ENCODE data around the gene MYLIP. TPM values are rescaled to one million over a fixed set of nuclear protein-coding genes. Genes with fewer than 3 reads are reported as not detected.

Gene MYLIP
- total and polyA plus RNA-seq, 9 donors = 39.4 to 46.1 (median 43.5) TPM

GRCh38 chr6:16136091-16136490 lies 7.2 kb downstream of the MYLIP start:
- Histone ChIP-seq H3K4me3 (ENCODE audit: low read length) (no peak overlapping the region), H3K4me1 (ENCODE audit: control insufficient read depth, insufficient read depth, low read length) (peaks cover 31% of the 10 kb centered on the region)

DNA sequence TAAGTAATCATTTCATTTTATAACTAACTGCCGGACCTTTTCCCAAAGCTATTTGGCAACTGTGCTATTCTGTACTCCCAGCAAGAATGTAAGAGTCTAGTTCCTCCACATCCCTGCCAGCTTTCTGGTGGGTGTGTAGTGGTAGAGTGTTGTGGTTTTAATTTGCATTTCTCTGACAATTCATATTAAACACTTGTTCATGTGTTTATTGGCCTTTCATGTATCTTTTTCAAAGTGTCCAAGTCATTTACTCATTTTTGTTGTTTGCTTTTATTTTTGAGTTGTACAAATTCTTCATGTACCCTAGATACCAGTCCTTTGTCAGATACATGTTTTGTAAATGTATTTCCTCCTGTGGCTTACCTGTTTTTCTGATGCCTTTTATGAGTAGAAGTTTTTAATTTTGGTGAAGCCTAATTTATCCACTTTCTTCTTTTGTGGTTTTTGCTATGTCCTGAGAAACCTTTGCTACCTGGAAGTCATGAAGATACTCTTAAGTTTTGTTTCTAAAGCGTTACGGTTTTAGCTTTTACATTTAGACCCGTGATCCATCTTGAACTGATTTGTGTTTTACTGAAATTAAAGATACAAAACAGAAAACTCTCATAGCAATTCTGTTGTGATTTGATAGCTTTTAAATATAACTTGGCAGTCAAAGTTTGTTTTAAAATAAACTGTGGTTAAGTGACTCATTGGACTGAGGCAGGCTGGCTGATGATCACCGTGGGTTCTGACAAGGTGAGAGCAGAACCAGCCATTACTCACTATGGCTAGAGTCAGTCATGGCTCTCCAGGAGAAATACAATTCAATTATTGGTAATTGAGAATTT lies 8.0 kb downstream of the MYLIP start:
- Histone ChIP-seq H3K4me3 (ENCODE audit: low read length) (no peak overlapping the region), H3K9me3 (replicated peaks; ENCODE audit: control insufficient read depth, low read depth, low read length) (no peaks in the 10 kb centered on the region), H3K27me3 (ENCODE audit: control insufficient read depth, insufficient read depth, low read length) (no peaks in the 10 kb centered on the region), H3K36me3 (ENCODE audit: control insufficient read depth, insufficient read depth, low read length) (peaks cover 15% of the 10 kb centered on the region), H3K27ac (ENCODE audit: low read length) (no peak overlapping the region), H3K4me1 (ENCODE audit: control insufficient read depth, insufficient read depth, low read length) (peaks cover 31% of the 10 kb centered on the region)
- no peak for DNase-seq
- WGBS (ENCODE audit: insufficient coverage) = 20% methylated on average over 1 of the region's 5 CpGs

More at GRCh38 chr6:16136091-16136490, 7.2 kb downstream of the MYLIP start:
- no CpG with 5 or more reads among the region's 3 CpGs for WGBS (ENCODE audit: insufficient coverage)
- DNase-seq = no peak
- H3K9me3 ChIP-seq (replicated peaks; ENCODE audit: control insufficient read depth, low read depth, low read length) = no peaks in the 10 kb centered on the region
- no peak overlapping the region for H3K27ac ChIP-seq (ENCODE audit: low read length)
- peaks cover 13% of the 10 kb centered on the region for H3K36me3 ChIP-seq (ENCODE audit: control insufficient read depth, insufficient read depth, low read length)
- H3K27me3 ChIP-seq (ENCODE audit: control insufficient read depth, insufficient read depth, low read length) = no peaks in the 10 kb centered on the region

- Histone ChIP-seq H3K36me3 (ENCODE audit: control insufficient read depth, insufficient read depth, low read length) (peaks cover 19% of the 10 kb centered on the region), H3K27ac (ENCODE audit: low read length) (no peak overlapping the region), H3K27me3 (ENCODE audit: control insufficient read depth, insufficient read depth, low read length) (no peaks in the 10 kb centered on the region), H3K4me1 (ENCODE audit: control insufficient read depth, insufficient read depth, low read length) (peaks cover 31% of the 10 kb centered on the region), H3K9me3 (replicated peaks; ENCODE audit: control insufficient read depth, low read depth, low read length) (no peaks in the 10 kb centered on the region), H3K4me3 (ENCODE audit: low read length) (no peak overlapping the region)
- no peak for DNase-seq
Measured at GRCh38 chr6:16137451-16137801, 8.5 kb downstream of the MYLIP start.

GRCh38 chr6:16139556-16139955 lies 10.7 kb downstream of the MYLIP start:
- no peak for DNase-seq
- no peaks in the 10 kb centered on the region for H3K27me3 ChIP-seq (ENCODE audit: control insufficient read depth, insufficient read depth, low read length)
- no CpG with 5 or more reads among the region's 2 CpGs for WGBS (ENCODE audit: insufficient coverage)
- H3K9me3 ChIP-seq (replicated peaks; ENCODE audit: control insufficient read depth, low read depth, low read length) = no peaks in the 10 kb centered on the region
- H3K27ac ChIP-seq (ENCODE audit: low read length) = no peak overlapping the region
- H3K4me3 ChIP-seq (ENCODE audit: low read length) = no peak overlapping the region
- peaks cover 24% of the 10 kb centered on the region for H3K4me1 ChIP-seq (ENCODE audit: control insufficient read depth, insufficient read depth, low read length)
- peaks cover 31% of the 10 kb centered on the region for H3K36me3 ChIP-seq (ENCODE audit: control insufficient read depth, insufficient read depth, low read length)

GRCh38 chr6:16140607-16141006 lies 11.7 kb downstream of the MYLIP start:
- no peak overlapping the region for H3K4me3 ChIP-seq (ENCODE audit: low read length)
- 52% methylated on average over 7 of the region's 7 CpGs for WGBS (ENCODE audit: insufficient coverage)
- DNase-seq = no peak
- H3K4me1 ChIP-seq (ENCODE audit: control insufficient read depth, insufficient read depth, low read length) = peaks cover 21% of the 10 kb centered on the region
- no peaks in the 10 kb centered on the region for H3K9me3 ChIP-seq (replicated peaks; ENCODE audit: control insufficient read depth, low read depth, low read length)
- no peak overlapping the region for H3K27ac ChIP-seq (ENCODE audit: low read length)
- H3K27me3 ChIP-seq (ENCODE audit: control insufficient read depth, insufficient read depth, low read length) = no peaks in the 10 kb centered on the region
- H3K36me3 ChIP-seq (ENCODE audit: control insufficient read depth, insufficient read depth, low read length) = peaks cover 41% of the 10 kb centered on the region

DNA sequence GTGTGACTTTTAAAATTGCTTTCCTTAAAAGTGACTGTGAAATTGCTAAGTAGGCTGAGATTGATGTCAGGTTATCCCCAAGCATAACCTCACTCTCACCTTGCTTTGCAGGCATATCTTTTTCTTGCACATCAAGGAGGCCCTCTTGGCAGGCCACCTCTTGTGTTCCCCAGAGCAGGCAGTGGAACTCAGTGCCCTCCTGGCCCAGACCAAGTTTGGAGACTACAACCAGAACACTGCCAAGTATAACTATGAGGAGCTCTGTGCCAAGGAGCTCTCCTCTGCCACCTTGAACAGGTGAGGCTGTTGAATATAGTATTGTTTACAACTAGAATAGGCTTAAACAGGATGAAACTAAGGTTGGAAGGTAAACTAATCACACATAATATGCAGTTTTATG lies 12.6 kb downstream of the MYLIP start:
- DNase-seq = no peak
- Histone ChIP-seq H3K27ac (ENCODE audit: low read length) (no peak overlapping the region), H3K9me3 (replicated peaks; ENCODE audit: control insufficient read depth, low read depth, low read length) (no peaks in the 10 kb centered on the region), H3K4me1 (ENCODE audit: control insufficient read depth, insufficient read depth, low read length) (peaks cover 29% of the 10 kb centered on the region), H3K36me3 (ENCODE audit: control insufficient read depth, insufficient read depth, low read length) (peaks cover 45% of the 10 kb centered on the region), H3K4me3 (ENCODE audit: low read length) (no peak overlapping the region), H3K27me3 (ENCODE audit: control insufficient read depth, insufficient read depth, low read length) (no peaks in the 10 kb centered on the region)

GRCh38 chr6:16145038-16145437 lies 16.2 kb downstream of the MYLIP start:
- no peak overlapping the region for H3K27ac ChIP-seq (ENCODE audit: low read length)
- H3K27me3 ChIP-seq (ENCODE audit: control insufficient read depth, insufficient read depth, low read length) = no peaks in the 10 kb centered on the region
- DNase-seq = no peak
- 84% methylated on average over 6 of the region's 13 CpGs for WGBS (ENCODE audit: insufficient coverage)
- H3K36me3 ChIP-seq (ENCODE audit: control insufficient read depth, insufficient read depth, low read length) = peaks cover 61% of the 10 kb centered on the region
- H3K9me3 ChIP-seq (replicated peaks; ENCODE audit: control insufficient read depth, low read depth, low read length) = no peaks in the 10 kb centered on the region
- H3K4me3 ChIP-seq (ENCODE audit: low read length) = no peak overlapping the region
- peaks cover 21% of the 10 kb centered on the region for H3K4me1 ChIP-seq (ENCODE audit: control insufficient read depth, insufficient read depth, low read length)

GRCh38 chr6:16146028-16146427 lies 17.1 kb downstream of the MYLIP start:
- DNase-seq = no peak
- 77% methylated on average over 2 of the region's 4 CpGs for WGBS (ENCODE audit: insufficient coverage)
- no peak overlapping the region for H3K27ac ChIP-seq (ENCODE audit: low read length)
- no peaks in the 10 kb centered on the region for H3K9me3 ChIP-seq (replicated peaks; ENCODE audit: control insufficient read depth, low read depth, low read length)
- no peak overlapping the region for H3K4me3 ChIP-seq (ENCODE audit: low read length)
- H3K36me3 ChIP-seq (ENCODE audit: control insufficient read depth, insufficient read depth, low read length) = peaks cover 62% of the 10 kb centered on the region
- no peaks in the 10 kb centered on the region for H3K27me3 ChIP-seq (ENCODE audit: control insufficient read depth, insufficient read depth, low read length)
- peaks cover 19% of the 10 kb centered on the region for H3K4me1 ChIP-seq (ENCODE audit: control insufficient read depth, insufficient read depth, low read length)

DNA sequence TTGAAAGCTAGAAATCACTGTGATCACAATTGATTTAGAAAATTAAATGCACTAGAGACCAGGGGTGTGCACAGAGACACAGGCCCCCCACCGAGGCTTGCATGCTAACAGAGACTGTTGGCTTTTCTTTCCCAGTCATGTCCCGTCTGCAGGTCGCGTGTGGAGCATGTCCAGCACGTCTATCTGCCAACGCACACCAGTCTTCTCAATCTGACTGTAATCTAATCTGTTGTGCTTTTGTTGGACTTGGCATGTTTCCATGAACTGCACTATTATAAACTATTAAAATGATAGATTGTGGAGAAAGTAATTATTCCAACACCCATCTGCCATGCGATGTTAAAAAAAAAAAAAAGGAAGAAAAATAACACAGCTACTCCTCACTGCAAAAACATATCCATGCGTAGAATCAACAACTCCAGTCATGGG lies 17.7 kb downstream of the MYLIP start:
- H3K9me3 ChIP-seq (replicated peaks; ENCODE audit: control insufficient read depth, low read depth, low read length) = no peaks in the 10 kb centered on the region
- no peak for DNase-seq
- no peak overlapping the region for H3K27ac ChIP-seq (ENCODE audit: low read length)
- WGBS (ENCODE audit: insufficient coverage) = 45% methylated on average over 2 of the region's 8 CpGs
- peaks cover 19% of the 10 kb centered on the region for H3K4me1 ChIP-seq (ENCODE audit: control insufficient read depth, insufficient read depth, low read length)
- no peak overlapping the region for H3K4me3 ChIP-seq (ENCODE audit: low read length)
- H3K27me3 ChIP-seq (ENCODE audit: control insufficient read depth, insufficient read depth, low read length) = no peaks in the 10 kb centered on the region
- H3K36me3 ChIP-seq (ENCODE audit: control insufficient read depth, insufficient read depth, low read length) = peaks cover 62% of the 10 kb centered on the region

- Histone ChIP-seq H3K4me1 (ENCODE audit: control insufficient read depth, insufficient read depth, low read length) (peaks cover 29% of the 10 kb centered on the region), H3K27me3 (ENCODE audit: control insufficient read depth, insufficient read depth, low read length) (no peaks in the 10 kb centered on the region), H3K4me3 (ENCODE audit: low read length) (no peak overlapping the region), H3K36me3 (ENCODE audit: control insufficient read depth, insufficient read depth, low read length) (peaks cover 57% of the 10 kb centered on the region), H3K27ac (ENCODE audit: low read length) (no peak overlapping the region), H3K9me3 (replicated peaks; ENCODE audit: control insufficient read depth, low read depth, low read length) (no peaks in the 10 kb centered on the region)
- no peak for DNase-seq
- WGBS (ENCODE audit: insufficient coverage) = 40% methylated on average over 1 of the region's 2 CpGs
Measured at GRCh38 chr6:16148498-16148897, 19.6 kb downstream of the MYLIP start.

- no peaks in the 10 kb centered on the region for H3K27me3 ChIP-seq (ENCODE audit: control insufficient read depth, insufficient read depth, low read length)
- no peak overlapping the region for H3K27ac ChIP-seq (ENCODE audit: low read length)
- peaks cover 36% of the 10 kb centered on the region for H3K4me1 ChIP-seq (ENCODE audit: control insufficient read depth, insufficient read depth, low read length)
- no peak overlapping the region for H3K4me3 ChIP-seq (ENCODE audit: low read length)
- 100% methylated on average over 2 of the region's 2 CpGs for WGBS (ENCODE audit: insufficient coverage)
- H3K9me3 ChIP-seq (replicated peaks; ENCODE audit: control insufficient read depth, low read depth, low read length) = no peaks in the 10 kb centered on the region
- peaks cover 51% of the 10 kb centered on the region for H3K36me3 ChIP-seq (ENCODE audit: control insufficient read depth, insufficient read depth, low read length)
- no peak for DNase-seq
Measured at GRCh38 chr6:16149305-16149704, 20.4 kb downstream of the MYLIP start.
